ENCODE measurements around the gene CDH23. TPM values are rescaled to one million over a fixed set of nuclear protein-coding genes. Genes with fewer than 3 reads are reported as not detected.

The CDH23 gene
- total RNA-seq, 1 experiment from 2014 or later: 0.34 TPM

DNA sequence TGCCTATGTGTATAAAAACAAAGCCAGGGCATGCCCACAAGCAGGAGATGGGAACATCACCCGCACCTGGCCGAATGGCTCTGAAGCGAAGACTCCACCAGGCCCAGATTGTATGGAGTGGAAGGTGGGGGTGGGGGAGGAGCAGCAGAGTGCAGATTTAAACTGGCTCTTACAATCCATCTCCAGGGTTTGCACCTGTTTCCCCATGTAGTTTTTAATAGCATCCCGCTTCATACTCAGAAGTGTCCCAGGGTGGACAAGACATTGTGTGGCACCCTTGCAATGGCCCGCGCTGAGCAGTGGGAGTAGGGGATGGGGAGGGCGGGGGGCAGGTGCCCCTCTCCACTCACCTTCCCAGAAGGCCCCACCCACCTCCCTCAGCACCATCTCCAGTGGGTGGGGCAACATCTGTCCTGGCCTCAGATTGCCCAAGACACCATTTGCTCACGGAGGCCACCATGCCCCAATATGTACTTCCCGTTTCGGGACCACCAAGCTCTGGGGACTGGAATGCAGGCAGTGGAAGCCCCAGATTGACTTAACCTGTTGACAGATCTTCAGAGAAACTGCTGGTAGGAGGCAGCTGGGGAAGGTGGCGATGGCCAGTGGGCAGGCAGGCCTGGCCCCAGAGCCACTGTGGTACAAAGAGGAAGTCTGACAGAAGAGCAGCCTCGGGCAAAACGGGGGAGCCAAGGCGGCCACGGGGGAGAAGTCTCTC is 353.6 kb downstream of the CDH23 start:
- Histone ChIP-seq H3K4me1 (peaks cover 49% of the 10 kb centered on the region), H3K27me3 (replicated peaks; ENCODE audit: control insufficient read depth, insufficient read depth, low read length) (no peaks in the 10 kb centered on the region), H3K36me3 (ENCODE audit: control insufficient read depth, insufficient read depth, low read length) (peaks cover 1% of the 10 kb centered on the region; the same call in 1 of the 2 replicates), H3K9me3 (no peaks in the 10 kb centered on the region), H3K4me3 (ENCODE audit: low read depth, low read length) (no peak overlapping the region)
- intact Hi-C loops (cut with micrococcal nuclease; ENCODE audit: unreplicated experiment): no loop called here
- Mint-ChIP-seq H3K4me1 (ENCODE audit: low read depth, unreplicated experiment) (peaks cover 43% of the 10 kb centered on the region), H3K27ac (ENCODE audit: unreplicated experiment) (no peak overlapping the region), H3K27me3 (ENCODE audit: insufficient read depth, unreplicated experiment) (no peaks in the 10 kb centered on the region), H3K36me3 (ENCODE audit: insufficient read depth, unreplicated experiment) (peaks cover 27% of the 10 kb centered on the region), H3K4me3 (ENCODE audit: unreplicated experiment) (no peak overlapping the region), H3K9me3 (ENCODE audit: unreplicated experiment) (no peaks in the 10 kb centered on the region)
- POLR2A ChIA-PET: no interaction called here
- BruUV-seq (replicated peaks): no TSS peak
- no peak for DNase-seq
- TF ChIP-seq, protein P1, sequence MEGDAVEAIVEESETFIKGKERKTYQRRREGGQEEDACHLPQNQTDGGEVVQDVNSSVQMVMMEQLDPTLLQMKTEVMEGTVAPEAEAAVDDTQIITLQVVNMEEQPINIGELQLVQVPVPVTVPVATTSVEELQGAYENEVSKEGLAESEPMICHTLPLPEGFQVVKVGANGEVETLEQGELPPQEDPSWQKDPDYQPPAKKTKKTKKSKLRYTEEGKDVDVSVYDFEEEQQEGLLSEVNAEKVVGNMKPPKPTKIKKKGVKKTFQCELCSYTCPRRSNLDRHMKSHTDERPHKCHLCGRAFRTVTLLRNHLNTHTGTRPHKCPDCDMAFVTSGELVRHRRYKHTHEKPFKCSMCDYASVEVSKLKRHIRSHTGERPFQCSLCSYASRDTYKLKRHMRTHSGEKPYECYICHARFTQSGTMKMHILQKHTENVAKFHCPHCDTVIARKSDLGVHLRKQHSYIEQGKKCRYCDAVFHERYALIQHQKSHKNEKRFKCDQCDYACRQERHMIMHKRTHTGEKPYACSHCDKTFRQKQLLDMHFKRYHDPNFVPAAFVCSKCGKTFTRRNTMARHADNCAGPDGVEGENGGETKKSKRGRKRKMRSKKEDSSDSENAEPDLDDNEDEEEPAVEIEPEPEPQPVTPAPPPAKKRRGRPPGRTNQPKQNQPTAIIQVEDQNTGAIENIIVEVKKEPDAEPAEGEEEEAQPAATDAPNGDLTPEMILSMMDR (IDR thresholded peaks at IDR 0.05; ENCODE audit: insufficient read depth in 1 of 2, low read depth in 1 of 2, low read length in 1 of 2, severe bottlenecking in 1 of 2, unreplicated experiment in 1 of 2): no peak
- CTCF ChIA-PET: no interaction called here

DNA sequence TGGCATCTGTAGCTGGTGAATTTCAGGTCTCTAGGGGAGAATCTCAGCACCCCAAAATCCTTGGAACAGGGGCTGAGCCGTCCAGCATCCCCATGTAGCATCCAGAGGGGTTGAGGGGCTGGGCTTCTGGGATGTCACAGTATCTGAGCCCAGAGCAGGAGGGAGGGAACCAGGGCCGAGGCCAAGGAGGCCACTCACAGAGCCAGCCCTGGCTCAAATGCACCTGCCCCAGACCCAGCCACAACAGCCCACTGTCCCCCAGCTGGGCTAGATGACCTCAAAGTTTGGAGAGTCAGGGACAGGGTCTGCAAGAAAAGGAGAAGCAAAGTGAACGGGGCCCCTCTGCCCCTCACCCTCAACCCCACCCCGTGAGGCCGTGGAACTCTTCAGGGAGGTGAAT is 354.3 kb downstream of the CDH23 start:
- no peaks in the 10 kb centered on the region for H3K27me3 Mint-ChIP-seq (ENCODE audit: insufficient read depth, unreplicated experiment)

DNA sequence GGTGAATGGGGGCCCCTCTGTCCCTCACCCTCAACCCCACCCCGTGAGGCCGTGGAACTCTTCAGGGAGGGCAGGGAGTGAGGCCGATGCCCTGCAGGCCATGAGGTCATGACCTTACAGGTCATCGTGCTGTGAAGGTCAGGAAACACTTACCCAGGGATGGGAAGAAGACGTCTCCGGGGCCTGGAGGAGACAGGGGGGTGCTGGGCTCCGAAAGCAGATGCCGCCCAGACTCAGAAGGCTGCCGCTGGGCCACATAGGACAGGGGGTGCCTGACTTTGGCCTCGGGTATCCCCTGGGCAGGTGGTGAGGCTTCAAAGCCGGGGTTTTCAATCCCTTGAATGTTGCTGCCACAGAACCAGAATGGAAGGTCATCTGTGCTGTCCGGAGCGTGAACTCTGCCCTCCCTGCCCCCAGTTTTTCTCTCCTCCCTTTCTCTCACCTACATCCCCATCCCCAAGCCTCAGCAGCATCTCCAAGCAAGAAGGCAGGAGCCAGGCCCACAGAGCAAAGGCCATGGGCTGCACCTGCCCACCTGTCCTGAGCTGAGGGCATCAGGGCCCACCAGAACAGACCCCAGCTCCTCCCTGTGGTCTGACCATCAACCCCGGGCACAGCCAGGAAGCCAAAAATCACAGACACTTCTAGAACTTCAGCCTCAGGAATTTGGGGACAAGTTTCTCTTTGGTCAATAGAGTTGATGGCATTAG is 354.9 kb downstream of the CDH23 start:
- H3K4me3 ChIP-seq (ENCODE audit: low read depth, low read length): no peak overlapping the region
- no TSS peak for BruUV-seq (replicated peaks)
- Mint-ChIP-seq H3K27me3 (ENCODE audit: insufficient read depth, unreplicated experiment) (no peaks in the 10 kb centered on the region), H3K4me3 (ENCODE audit: unreplicated experiment) (no peak overlapping the region), H3K4me1 (ENCODE audit: low read depth, unreplicated experiment) (peaks cover 47% of the 10 kb centered on the region), H3K9me3 (ENCODE audit: unreplicated experiment) (no peaks in the 10 kb centered on the region), H3K27ac (ENCODE audit: unreplicated experiment) (no peak overlapping the region), H3K36me3 (ENCODE audit: insufficient read depth, unreplicated experiment) (peaks cover 27% of the 10 kb centered on the region)
- H3K9me3 ChIP-seq: no peaks in the 10 kb centered on the region
- H3K4me1 ChIP-seq: peaks cover 48% of the 10 kb centered on the region
- DNase-seq: no peak
- peaks cover 1% of the 10 kb centered on the region; the same call in 1 of the 2 replicates for H3K36me3 ChIP-seq (ENCODE audit: control insufficient read depth, insufficient read depth, low read length)
- intact Hi-C loops (cut with micrococcal nuclease; ENCODE audit: unreplicated experiment): loop anchor here (2.0 kb wide), 1 partner anchor 19 kb away; no protein-coding TSS in a partner anchor
- TF ChIP-seq, protein P1 (IDR thresholded peaks at IDR 0.05; ENCODE audit: insufficient read depth in 1 of 2, low read depth in 1 of 2, low read length in 1 of 2, severe bottlenecking in 1 of 2, unreplicated experiment in 1 of 2): no peak
- POLR2A ChIA-PET: no interaction called here
- CTCF ChIA-PET: interaction anchor here (0.7 to 1.5 kb wide), 4 partner anchors 15 to 60 kb away, joined by 3 to 6 read pairs (median 4); no protein-coding TSS in a partner anchor
- H3K27me3 ChIP-seq (replicated peaks; ENCODE audit: control insufficient read depth, insufficient read depth, low read length): no peaks in the 10 kb centered on the region

More for the DNA sequence above, 354.3 kb downstream of the CDH23 start:
- Histone ChIP-seq H3K36me3 (ENCODE audit: control insufficient read depth, insufficient read depth, low read length) (peaks cover 1% of the 10 kb centered on the region; the same call in 1 of the 2 replicates), H3K4me1 (peaks cover 53% of the 10 kb centered on the region), H3K4me3 (ENCODE audit: low read depth, low read length) (no peak overlapping the region), H3K9me3 (no peaks in the 10 kb centered on the region), H3K27me3 (replicated peaks; ENCODE audit: control insufficient read depth, insufficient read depth, low read length) (no peaks in the 10 kb centered on the region)
- no peak for DNase-seq
- peaks cover 46% of the 10 kb centered on the region for H3K4me1 Mint-ChIP-seq (ENCODE audit: low read depth, unreplicated experiment)
- no peak overlapping the region for H3K4me3 Mint-ChIP-seq (ENCODE audit: unreplicated experiment)
- ChIA-PET CTCF (no interaction called here), POLR2A (no interaction called here)
- peaks cover 27% of the 10 kb centered on the region for H3K36me3 Mint-ChIP-seq (ENCODE audit: insufficient read depth, unreplicated experiment)
- no peaks in the 10 kb centered on the region for H3K9me3 Mint-ChIP-seq (ENCODE audit: unreplicated experiment)
- no peak overlapping the region for H3K27ac Mint-ChIP-seq (ENCODE audit: unreplicated experiment)
- TF ChIP-seq, protein P1 (IDR thresholded peaks at IDR 0.05; ENCODE audit: insufficient read depth in 1 of 2, low read depth in 1 of 2, low read length in 1 of 2, severe bottlenecking in 1 of 2, unreplicated experiment in 1 of 2): no peak
- no TSS peak for BruUV-seq (replicated peaks)
- intact Hi-C loops (cut with micrococcal nuclease; ENCODE audit: unreplicated experiment): no loop called here

Measured in Caco-2 (cell line).